ENCODE data around the gene FAM53C.

DNA sequence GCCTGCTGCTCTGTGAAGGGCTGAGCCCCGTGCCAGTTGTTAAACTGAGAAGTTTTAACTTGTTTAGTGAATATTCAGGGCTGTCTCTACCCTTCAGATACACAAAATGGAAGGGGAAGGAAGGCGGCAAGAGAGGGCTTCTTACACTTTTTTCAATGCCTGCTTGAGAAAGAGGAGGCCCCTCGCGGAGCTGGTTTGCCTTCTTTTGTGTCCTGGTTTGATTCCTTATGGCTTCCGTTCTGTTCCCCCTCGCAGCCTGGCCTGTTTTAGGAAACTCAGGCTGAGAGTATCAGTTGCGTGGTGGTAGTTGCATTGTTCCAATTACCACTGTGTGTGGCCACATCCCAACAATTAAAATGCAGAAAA, 1.0 kb downstream of the FAM53C start:
- TF ChIP-seq CTCF (IDR thresholded peaks at IDR 0.05) = no peak
- no peak for TF ChIP-seq POLR2AphosphoS5 (IDR thresholded peaks at IDR 0.05)

Data from transverse colon (tissue), 4 donors.